CD14-positive monocyte (primary cell): Measurements from ENCODE around the gene DRP2. TPM values are rescaled to one million over a fixed set of nuclear protein-coding genes. Genes with fewer than 3 reads are reported as not detected.

Experiments used
- DNase-seq, 3 donors: peaks; one replicate each; pipeline ENCODE4 v3.0.0-alpha.2; 2011 to 2022
- H2AFZ ChIP-seq: 2 replicates; pipeline ENCODE4 v1.6.0; 2012; ENCODE audit warnings: mild to moderate bottlenecking, low read depth, low read length, inconsistent platforms; ENCODE audit not compliant: insufficient read depth, poor library complexity, severe bottlenecking
- H3K27ac ChIP-seq, 2 donors: 1 replicate in 1 of 2; 2 replicates in 1 of 2; pipeline ENCODE4 v1.5.1; 2012 to 2013; ENCODE audit warnings: low read length in 2 of 2, control low read depth in 1 of 2, inconsistent platforms in 1 of 2, low read depth in 1 of 2, mild to moderate bottlenecking in 1 of 2
- H3K27me3 ChIP-seq, 2 donors: one replicate each; pipeline versions ENCODE4 v1.6.0 to v1.6.1; 2011 to 2013; ENCODE audit warnings: low read length in 2 of 2; ENCODE audit not compliant: control insufficient read depth in 2 of 2, insufficient read depth in 2 of 2
- H3K36me3 ChIP-seq, 2 donors: replicated peaks in 1 of 2; 1 replicate in 1 of 2; 2 replicates in 1 of 2; pipeline versions ENCODE4 v1.5.1 to v1.6.1; 2012 to 2013; ENCODE audit warnings: low read length in 2 of 2, control low read depth in 1 of 2, inconsistent platforms in 1 of 2, mild to moderate bottlenecking in 1 of 2; ENCODE audit not compliant: insufficient read depth in 2 of 2, control insufficient read depth in 1 of 2
- H3K4me1 ChIP-seq, 2 donors: 1 replicate in 1 of 2; 2 replicates in 1 of 2; pipeline versions ENCODE4 v1.5.1 to v1.6.1; 2012 to 2013; ENCODE audit warnings: low read length in 2 of 2, control low read depth in 1 of 2, inconsistent platforms in 1 of 2, mild to moderate bottlenecking in 1 of 2, moderate library complexity in 1 of 2; ENCODE audit not compliant: insufficient read depth in 2 of 2, control insufficient read depth in 1 of 2
- H3K4me2 ChIP-seq: replicated peaks from 2 replicates; pipeline ENCODE3; 2012; ENCODE audit warnings: low read length, moderate library complexity, mild to moderate bottlenecking; ENCODE audit not compliant: poor library complexity, severe bottlenecking; ENCODE audit errors: extremely low read depth
- H3K4me3 ChIP-seq, 3 experiments: fragments of 200-600 bp in 1 of 3; sonication (generic) in 1 of 3; replicated peaks in 1 of 3; 1 replicate in 2 of 3; 2 replicates in 1 of 3; pipeline ENCODE4 v1.5.1; 2011 to 2013; ENCODE audit warnings: low read length in 3 of 3, mild to moderate bottlenecking in 3 of 3, control low read depth in 2 of 3, low read depth in 2 of 3, inconsistent platforms in 1 of 3, moderate library complexity in 1 of 3
- H3K79me2 ChIP-seq: 2 replicates; pipeline ENCODE4 v1.6.0; 2012; ENCODE audit warnings: mild to moderate bottlenecking, control low read depth, inconsistent platforms, low read length, moderate library complexity; ENCODE audit not compliant: insufficient read depth
- H3K9ac ChIP-seq: 2 replicates; pipeline ENCODE4 v1.6.0; 2017; ENCODE audit warnings: low read length, mild to moderate bottlenecking; ENCODE audit not compliant: insufficient read depth, poor library complexity, severe bottlenecking
- H3K9me3 ChIP-seq, 2 donors: replicated peaks in 1 of 2; 1 replicate in 1 of 2; 2 replicates in 1 of 2; pipeline versions ENCODE4 v1.5.1 to v1.6.1; 2012 to 2013; ENCODE audit warnings: low read length in 2 of 2, control low read depth in 1 of 2; ENCODE audit not compliant: control insufficient read depth in 1 of 2, insufficient read depth in 1 of 2
- H4K20me1 ChIP-seq: 2 replicates; pipeline ENCODE4 v1.6.0; 2012; ENCODE audit warnings: mild to moderate bottlenecking, low read length, control low read depth, moderate library complexity; ENCODE audit not compliant: insufficient read depth
- H3K27ac Mint-ChIP-seq, 7 donors: one replicate each; pipeline ENCODE4 v1.8.0; 2020; ENCODE audit warnings: mild to moderate bottlenecking in 7 of 7, mixed read lengths in 7 of 7, moderate library complexity in 6 of 7, inconsistent platforms in 2 of 7
- H3K27me3 Mint-ChIP-seq, 3 donors: one replicate each; pipeline ENCODE4 v1.8.0; 2021 to 2022; ENCODE audit warnings: low read depth in 3 of 3, mild to moderate bottlenecking in 3 of 3, mixed read lengths in 3 of 3, moderate library complexity in 3 of 3, inconsistent platforms in 1 of 3
- H3K36me3 Mint-ChIP-seq, 2 donors: one replicate each; pipeline ENCODE4 v1.8.0; 2020; ENCODE audit warnings: mixed read lengths in 2 of 2, inconsistent platforms in 1 of 2, mild to moderate bottlenecking in 1 of 2
- H3K4me1 Mint-ChIP-seq: one replicate; pipeline ENCODE4 v1.8.0; 2020; ENCODE audit warnings: mild to moderate bottlenecking, mixed read lengths
- H3K4me3 Mint-ChIP-seq, 2 donors: one replicate each; pipeline ENCODE4 v1.8.0; 2020; ENCODE audit warnings: mild to moderate bottlenecking in 2 of 2, mixed read lengths in 2 of 2, moderate library complexity in 1 of 2
- H3K9me3 Mint-ChIP-seq, 7 donors: one replicate each; pipeline ENCODE4 v1.8.0; 2020 to 2022; ENCODE audit warnings: mixed read lengths in 7 of 7, mild to moderate bottlenecking in 6 of 7, moderate library complexity in 6 of 7, inconsistent platforms in 2 of 7
- WGBS: methylation state at CpG from one replicate; pipeline ENCODE4 v1.1.5; 2013; ENCODE audit warnings: missing lambda C conversion rate; ENCODE audit not compliant: insufficient coverage; 5-methylcytosine and 5-hydroxymethylcytosine counted together
- intact Hi-C, 2 donors: fragments of 100-400 bp; cut with micrococcal nuclease; formaldehyde crosslinking; loops; one replicate each; pipeline versions ENCODE4 v1.15.0 to v1.15.1; 2023
- polyA plus RNA-seq, 3 donors: library from polyadenylated mRNA; depleted of rRNA in 1 of 3; unstranded in 2 of 3; stranded (reverse) in 1 of 3; fragments of 300-500 nt in 2 of 3; fragments of >200 nt in 1 of 3; fragmentation: Illumina TruSeq in 2 of 3; gene quantifications; 1 replicate in 2 of 3; 2 replicates in 1 of 3; pipeline ENCODE4 v1.2.3, GENCODE V29; 2012 to 2021
- TF ChIP-seq, protein P1 (sequence below): fragments of 200-600 bp; IDR thresholded peaks from one replicate; pipeline ENCODE4 v1.8.0; 2022; ENCODE audit warnings: antibody characterized with exemption, mild to moderate bottlenecking

Gene DRP2
- polyA plus RNA-seq, 3 donors = not detected

DNA sequence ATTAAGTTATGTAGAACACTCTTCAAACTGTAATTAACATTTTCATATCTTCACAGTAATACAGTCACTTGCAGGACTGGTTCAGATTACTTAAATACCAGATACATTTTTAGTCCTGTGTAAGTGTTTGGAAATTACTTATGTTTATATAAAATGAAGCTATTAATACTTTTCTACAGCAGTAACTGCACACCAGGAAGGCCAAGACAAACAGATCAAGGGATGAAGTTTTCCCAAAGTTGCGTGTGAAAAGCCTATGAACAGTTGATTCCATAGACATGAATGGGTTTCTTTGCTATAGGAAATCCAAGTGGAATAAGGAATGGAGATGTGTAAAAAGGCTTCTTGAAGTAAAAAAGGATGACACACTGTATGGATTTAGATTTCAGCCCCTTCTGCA lies 28.9 kb upstream of the DRP2 start:
- WGBS = no CpG with 5 or more reads among the region's 1 CpG
- intact Hi-C loops = no loop called here
- peaks cover 0 to 9% (median 6%) of the 10 kb centered on the region in 7 donors for H3K9me3 Mint-ChIP-seq

DNA sequence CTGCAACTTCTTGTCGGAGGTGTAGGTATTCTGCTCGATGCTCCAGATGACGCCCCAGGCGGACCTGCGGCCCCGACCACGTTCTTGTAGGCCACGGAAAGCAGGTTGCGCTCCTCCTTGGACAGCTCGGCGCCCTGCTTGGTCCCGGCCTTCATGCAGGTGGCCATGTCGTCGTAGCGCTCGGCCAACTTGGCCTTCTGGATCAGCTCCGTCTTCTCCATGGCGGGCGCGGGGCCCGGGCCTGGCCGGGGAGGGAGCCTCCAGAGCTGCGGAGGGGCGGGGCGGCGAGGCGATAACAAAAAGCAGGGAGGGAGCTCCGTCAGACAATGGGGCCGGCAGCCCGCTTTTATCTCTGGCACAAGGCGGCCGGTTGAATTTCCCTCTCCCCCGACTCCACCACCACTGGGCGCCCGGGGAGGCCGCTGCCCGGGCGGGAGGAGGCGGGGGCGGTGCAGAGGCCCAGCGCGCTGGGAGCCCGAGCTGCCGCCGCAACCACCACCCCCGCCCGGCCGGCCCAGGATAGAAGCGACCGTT lies 28.3 kb upstream of the DRP2 start:
- Mint-ChIP-seq H3K27ac (no peak overlapping the region), H3K9me3 (peaks cover 0 to 9% (median 6%) of the 10 kb centered on the region in 7 donors), H3K4me1 (no peaks in the 10 kb centered on the region), H3K27me3 (peaks cover 19 to 27% (median 19%) of the 10 kb centered on the region in 3 donors), H3K4me3 (peak overlapping the region in 1 of 2 donors; percentile 35), H3K36me3 (peaks cover 0 to 2% of the 10 kb centered on the region in 2 donors)
- H3K4me3 ChIP-seq = no peak overlapping the region
- H3K9ac ChIP-seq = no peak overlapping the region
- WGBS = 51% methylated on average over 23 of the region's 50 CpGs
- no peak overlapping the region for H2AFZ ChIP-seq
- no peaks in the 10 kb centered on the region for H3K79me2 ChIP-seq
- H3K27me3 ChIP-seq = peaks cover 5 to 16% of the 10 kb centered on the region in 2 donors
- DNase-seq = no peak
- H3K36me3 ChIP-seq = no peaks in the 10 kb centered on the region
- no peak overlapping the region for H3K4me2 ChIP-seq
- H3K4me1 ChIP-seq = no peaks in the 10 kb centered on the region
- H4K20me1 ChIP-seq = no peaks in the 10 kb centered on the region
- intact Hi-C loops = no loop called here
- TF ChIP-seq, protein P1, sequence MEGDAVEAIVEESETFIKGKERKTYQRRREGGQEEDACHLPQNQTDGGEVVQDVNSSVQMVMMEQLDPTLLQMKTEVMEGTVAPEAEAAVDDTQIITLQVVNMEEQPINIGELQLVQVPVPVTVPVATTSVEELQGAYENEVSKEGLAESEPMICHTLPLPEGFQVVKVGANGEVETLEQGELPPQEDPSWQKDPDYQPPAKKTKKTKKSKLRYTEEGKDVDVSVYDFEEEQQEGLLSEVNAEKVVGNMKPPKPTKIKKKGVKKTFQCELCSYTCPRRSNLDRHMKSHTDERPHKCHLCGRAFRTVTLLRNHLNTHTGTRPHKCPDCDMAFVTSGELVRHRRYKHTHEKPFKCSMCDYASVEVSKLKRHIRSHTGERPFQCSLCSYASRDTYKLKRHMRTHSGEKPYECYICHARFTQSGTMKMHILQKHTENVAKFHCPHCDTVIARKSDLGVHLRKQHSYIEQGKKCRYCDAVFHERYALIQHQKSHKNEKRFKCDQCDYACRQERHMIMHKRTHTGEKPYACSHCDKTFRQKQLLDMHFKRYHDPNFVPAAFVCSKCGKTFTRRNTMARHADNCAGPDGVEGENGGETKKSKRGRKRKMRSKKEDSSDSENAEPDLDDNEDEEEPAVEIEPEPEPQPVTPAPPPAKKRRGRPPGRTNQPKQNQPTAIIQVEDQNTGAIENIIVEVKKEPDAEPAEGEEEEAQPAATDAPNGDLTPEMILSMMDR = no peak
- no peaks in the 10 kb centered on the region for H3K9me3 ChIP-seq
- no peak overlapping the region for H3K27ac ChIP-seq

More for the DNA sequence above, 28.9 kb upstream of the DRP2 start:
- DNase-seq = no peak
- Histone ChIP-seq H4K20me1 (no peaks in the 10 kb centered on the region), H3K36me3 (no peaks in the 10 kb centered on the region), H3K4me2 (no peak overlapping the region), H3K27me3 (peaks cover 5 to 16% of the 10 kb centered on the region in 2 donors), H3K9me3 (no peaks in the 10 kb centered on the region), H3K4me3 (no peak overlapping the region), H3K27ac (no peak overlapping the region), H3K79me2 (no peaks in the 10 kb centered on the region), H3K4me1 (no peaks in the 10 kb centered on the region), H3K9ac (no peak overlapping the region), H2AFZ (no peak overlapping the region)
- TF ChIP-seq, protein P1 = no peak
- peaks cover 19 to 25% (median 19%) of the 10 kb centered on the region in 3 donors for H3K27me3 Mint-ChIP-seq
- H3K4me3 Mint-ChIP-seq = peak overlapping the region in 1 of 2 donors; percentile 35
- H3K27ac Mint-ChIP-seq = no peak overlapping the region
- peaks cover 0 to 2% of the 10 kb centered on the region in 2 donors for H3K36me3 Mint-ChIP-seq
- no peaks in the 10 kb centered on the region for H3K4me1 Mint-ChIP-seq
